ENCODE measurements around the gene PLS1.
"Not testable (repeated sequence)": the region's sequence is repeated elsewhere in the genome, so short reads cannot be mapped to it uniquely, and the experiment has no call there.

- TF ChIP-seq CTCF (conservative IDR thresholded peaks at IDR 0.05; ENCODE audit: low read depth, low read length); EZH2phosphoT487 (IDR thresholded peaks at IDR 0.05; ENCODE audit: borderline replicate concordance, low read length); EZH2 (IDR thresholded peaks at IDR 0.05; ENCODE audit: low read length, unreplicated experiment): not testable (repeated sequence)
These were observed 22.0 kb upstream of the PLS1 start for GRCh38 chr3:142574223-142574622.
